ENCODE data around the gene FKBP6.
"Not testable (repeated sequence)": the region's sequence is repeated elsewhere in the genome, so short reads cannot be mapped to it uniquely, and the experiment has no call there.

The FKBP6 gene

DNA sequence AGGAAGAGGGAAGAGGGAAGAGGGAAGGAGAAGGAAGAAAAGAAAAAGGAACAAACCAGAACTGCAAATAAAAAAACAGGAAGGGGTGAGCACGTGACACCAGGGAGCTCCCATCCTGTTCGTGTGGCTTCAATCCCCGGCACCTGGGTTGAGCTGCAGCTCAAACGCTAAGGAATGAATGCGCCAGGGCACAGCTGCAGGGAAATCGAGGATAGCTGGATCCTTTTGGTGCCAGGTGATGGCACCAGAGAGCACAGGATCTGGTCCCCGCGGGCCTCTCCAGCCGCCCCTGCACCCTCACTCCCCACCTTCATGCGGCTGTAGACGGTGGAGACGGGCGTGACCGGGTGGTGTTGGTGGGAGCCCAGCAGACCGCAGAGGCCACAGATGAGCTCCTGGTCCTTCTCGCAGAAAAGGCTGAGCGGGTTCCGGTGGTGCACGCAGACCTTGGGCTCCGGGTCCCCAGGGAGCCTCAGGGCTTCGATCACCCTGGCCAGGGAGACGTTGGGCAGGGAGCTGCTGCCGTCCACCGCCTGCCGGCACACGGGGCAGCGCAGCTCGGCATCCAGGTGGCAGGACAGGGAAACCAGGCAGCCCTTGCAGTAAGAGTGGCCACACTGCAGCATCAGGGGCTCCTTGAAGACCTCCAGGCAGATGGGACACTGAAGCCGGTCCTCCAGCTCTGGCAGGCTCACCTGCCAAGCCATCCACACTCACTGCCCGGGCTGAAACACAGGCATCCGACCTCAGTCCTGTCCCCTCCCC, 3.7 kb upstream of the FKBP6 start:
- DNase-seq (ENCODE audit: low read depth) = peak; percentile 27

DNA sequence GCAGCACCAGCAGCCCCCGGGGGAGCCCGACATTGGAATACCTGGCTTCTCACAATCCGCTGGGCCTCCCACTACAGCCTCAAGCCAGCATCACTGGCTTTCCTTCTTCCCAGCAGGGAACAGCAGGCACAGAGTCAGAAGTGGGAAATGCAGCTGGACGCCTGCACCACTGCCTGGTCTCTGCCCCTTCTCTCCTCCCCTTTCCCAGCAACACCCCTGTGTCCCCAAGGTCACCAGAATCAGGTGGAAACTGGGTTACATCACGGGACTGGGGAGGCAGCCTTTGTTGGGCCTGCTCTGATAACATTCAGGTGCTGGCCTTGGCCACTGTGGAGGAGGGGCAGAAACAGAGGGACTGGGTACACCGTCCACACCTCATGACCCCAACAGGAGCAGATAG, 2.5 kb upstream of the FKBP6 start:
- not testable (repeated sequence) for DNase-seq (ENCODE audit: low read depth)

DNA sequence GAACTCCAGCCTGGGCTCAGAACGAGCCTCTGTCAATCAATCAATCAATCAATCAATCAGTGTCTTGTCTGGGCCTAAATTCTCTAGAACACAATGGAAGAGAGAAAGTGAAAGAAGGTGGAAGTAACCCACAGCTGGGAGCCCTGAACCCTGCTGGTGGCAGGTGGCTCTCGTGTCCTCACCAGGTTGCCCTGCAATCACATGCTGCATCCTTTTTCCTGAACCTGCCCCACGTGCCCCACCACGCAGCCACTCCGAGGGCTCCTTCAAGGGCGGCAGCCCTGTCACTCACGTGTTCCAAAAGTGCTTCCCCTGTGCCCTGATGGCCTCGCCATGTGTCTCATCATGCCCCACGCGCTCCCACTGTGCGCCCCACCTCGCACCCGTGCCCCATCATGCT, 512 bp upstream of the FKBP6 start:
- DNase-seq (ENCODE audit: low read depth) = not testable (repeated sequence)

DNA sequence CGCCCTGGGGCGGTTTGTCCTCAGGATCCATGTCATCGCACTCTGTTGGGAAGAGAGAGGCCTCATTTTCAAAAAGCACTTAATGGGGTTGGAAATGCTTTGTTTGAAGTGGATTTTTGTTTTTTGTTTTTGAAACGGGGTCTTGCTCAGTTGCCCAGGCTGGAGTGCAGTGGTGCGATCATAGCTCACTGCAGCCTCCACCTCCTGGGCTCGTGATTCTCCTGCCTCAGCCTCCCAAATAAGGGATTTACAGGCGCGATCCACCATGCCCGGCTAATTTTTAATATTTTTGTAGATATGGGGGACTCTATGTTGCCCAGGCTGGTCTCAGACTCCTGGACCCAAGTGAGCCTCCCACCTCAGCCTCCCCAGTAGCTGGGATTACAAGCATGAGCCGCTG, 735 bp downstream of the FKBP6 start:
- no peak for DNase-seq (ENCODE audit: low read depth)

DNA sequence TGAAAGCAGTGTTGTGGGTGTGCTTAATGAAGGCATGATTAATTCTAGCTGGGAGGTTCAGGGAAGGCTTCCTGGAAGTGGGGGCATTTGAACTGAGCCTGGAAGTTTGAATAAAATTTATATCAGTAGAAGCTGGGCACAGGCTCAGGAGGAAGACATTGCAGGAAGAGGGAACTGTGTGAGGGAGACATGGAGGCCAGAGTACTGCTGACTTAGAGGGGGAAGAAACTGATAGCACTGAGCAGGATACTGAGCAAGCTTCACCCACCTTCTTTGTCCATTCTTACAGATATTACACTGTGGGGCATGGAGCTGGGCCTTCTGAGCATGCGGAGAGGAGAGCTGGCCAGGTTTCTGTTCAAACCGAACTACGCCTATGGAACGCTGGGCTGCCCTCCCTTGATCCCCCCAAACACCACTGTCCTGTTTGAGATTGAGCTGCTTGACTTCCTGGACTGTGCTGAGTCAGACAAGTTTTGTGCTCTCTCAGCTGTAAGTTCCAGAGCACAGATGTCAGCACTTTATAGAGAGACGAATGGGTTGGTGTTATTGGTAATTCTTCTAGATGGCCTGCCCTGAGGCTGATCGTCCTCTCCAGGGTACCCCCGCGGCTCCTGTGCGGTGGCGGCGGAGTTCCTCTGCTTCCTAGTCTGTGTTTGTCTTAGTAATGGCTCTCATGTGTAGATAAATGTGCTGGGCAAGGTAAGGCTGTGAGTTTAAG, 2.1 kb downstream of the FKBP6 start:
- no peak for DNase-seq (ENCODE audit: low read depth)

DNA sequence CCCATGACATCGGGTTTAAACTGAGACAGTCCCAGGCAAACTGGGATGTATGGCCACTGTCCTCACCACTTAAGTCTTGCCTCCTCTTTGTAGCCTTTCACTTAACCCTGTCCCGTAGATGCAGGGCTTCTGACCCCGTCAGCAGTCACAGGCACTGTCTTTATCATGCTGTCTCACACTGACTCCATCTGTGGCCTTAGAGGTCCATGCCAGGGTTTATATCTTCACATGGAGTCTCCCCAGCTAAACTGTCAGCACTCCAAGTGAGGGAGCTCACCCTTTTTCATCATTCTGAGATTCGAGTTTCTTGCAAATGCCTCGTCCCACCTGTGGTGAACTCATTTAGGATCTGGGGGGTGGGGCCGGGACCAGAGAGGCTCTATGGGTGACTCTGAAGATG, 2.8 kb downstream of the FKBP6 start:
- DNase-seq (ENCODE audit: low read depth) = no peak

DNA sequence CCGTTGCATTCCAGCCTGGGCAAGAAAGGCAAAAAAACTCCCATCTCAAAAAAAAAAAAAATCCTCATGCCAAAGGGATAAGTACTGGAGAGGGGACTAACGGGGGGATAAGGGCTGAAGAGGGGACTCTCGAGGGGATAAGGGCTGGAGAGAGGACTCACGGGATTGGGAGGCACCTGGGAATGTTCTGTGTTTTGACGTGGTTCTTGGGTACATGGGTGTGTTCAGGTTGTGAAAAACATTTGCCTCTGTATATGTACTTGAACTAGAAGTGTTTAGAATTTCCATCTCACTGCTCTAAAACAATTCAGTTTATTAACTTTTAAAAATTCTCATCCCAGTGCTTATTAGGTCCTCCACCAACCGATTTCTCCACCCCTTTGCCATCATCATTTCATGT, 4.5 kb downstream of the FKBP6 start:
- no peak for DNase-seq (ENCODE audit: low read depth)

DNA sequence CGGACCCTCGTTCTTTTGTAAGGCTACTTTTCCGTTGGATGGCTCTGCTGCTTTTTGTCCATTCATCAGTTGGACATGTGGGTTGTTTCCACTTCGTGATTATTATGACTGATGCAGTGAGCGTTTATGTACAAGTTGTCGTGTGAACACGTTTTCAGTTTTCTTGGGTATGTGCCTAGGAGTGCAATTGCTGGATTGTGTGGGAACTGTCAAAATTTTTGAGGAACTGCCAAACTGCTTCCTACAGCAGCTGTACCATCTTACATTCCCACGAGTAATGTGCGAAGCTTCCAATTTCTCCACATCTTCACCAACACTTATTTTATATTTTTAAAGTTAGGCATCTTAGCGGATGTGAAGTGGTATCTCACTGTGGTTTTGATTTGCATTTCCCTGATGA, 10.4 kb downstream of the FKBP6 start:
- no peak for DNase-seq (ENCODE audit: low read depth)

DNA sequence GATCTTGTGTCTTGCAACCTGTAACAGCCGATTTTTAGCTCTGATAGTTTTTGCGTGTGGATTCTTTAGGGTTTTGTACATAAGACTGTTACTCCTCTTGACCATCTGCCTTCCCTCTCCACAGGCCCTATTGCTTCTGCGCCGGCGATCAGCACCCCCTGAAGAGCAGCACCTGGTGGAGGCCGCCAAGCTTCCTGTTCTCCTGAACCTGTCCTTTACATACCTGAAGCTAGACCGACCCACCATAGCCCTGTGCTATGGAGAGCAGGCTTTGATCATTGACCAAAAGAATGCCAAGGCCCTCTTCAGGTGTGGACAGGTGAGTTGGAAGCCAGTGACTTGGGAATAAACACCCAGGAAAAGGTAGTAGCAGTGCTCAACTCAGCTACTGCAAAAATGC, 12.6 kb downstream of the FKBP6 start:
- no peak for DNase-seq (ENCODE audit: low read depth)

DNA sequence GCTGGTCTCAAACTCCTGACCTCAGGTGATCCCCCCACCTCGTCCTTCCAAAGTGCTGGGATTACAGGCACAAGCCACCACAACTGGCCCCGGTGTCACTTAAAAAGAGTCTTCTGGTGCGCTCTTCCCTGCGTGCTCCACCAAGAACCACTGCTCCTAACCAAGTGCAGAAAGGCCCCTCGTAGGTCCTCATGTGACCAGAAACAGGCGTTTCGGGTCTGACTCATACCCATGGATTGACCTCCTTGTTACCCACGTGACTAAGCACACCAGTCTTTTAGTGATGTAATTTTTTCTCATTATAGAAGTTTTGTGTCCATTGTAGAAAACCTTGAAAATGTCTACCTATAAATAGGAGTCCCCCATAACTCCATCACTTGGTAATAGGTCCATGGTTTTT, 13.9 kb downstream of the FKBP6 start:
- no peak for DNase-seq (ENCODE audit: low read depth)

DNA sequence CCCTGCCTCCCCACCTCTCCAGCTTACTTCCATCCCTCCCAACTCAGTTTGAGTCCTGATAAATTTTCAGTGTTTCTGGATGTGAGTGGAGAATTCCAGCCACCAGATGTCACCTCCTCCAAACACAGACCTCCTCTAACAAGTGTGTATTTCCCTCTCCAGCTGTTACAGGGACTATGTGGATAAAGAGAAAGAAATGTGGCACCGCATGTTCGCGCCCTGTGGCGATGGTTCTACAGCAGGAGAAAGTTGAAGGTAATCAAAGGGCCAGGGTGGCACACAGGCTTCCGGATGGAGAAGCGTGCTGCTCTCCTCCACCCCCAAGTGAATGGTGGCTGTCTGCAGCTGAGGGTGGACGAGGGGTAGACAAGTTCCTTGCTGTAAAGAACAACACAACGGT, 14.7 kb downstream of the FKBP6 start:
- no peak for DNase-seq (ENCODE audit: low read depth)

DNA sequence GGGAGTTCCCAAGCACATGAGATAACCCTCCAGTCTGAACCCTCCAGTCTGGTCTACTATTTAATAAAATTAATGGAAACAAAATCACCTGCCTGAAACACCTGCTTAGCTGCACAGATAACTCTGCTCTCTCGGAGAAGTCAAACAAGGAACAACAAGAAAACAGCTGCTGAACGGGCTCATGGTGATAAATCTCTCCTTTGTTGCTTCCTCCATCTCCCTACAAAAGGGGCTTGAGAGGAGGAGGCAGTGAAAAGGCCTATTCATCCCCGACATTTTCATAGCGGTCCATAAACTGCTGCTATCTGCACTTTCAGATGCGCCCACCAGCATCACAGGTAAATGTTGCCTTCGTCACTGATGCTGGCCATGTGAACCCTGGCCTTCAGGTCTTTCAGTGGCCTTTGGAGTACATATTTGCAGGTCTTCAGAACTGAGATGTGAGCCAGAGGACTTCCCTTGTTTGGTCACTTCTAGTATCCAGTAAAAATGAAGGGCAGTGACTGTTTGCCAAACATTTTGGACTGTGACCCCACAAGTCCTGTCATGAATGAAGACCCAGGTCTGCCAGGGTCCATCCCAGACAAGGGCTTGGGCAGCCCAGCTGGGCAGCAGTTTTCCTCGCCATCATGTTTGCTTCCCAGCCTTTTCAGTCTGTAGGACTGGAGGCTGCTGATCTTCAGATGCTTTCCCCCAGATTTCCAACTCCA, 15.9 kb downstream of the FKBP6 start:
- DNase-seq (ENCODE audit: low read depth) = no peak

DNA sequence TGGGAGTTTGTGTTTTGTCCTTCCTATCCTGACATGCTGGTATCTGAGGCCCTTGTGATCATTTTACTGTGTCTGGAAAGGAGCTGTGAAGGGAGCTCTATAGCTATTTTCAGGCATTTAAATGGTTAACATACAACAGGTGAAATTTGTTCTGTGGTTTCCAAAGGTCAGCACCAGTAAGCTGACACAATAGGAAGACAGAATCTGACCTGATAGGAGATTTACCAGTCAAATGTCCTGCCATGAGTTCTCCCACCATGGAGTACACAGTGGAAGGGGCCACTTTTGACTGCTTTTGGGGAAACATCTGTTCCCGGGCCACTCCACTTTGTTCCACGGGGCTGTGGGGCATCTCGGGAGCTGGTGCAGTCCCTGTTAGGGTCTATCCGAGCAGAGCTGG, 17.6 kb downstream of the FKBP6 start:
- DNase-seq (ENCODE audit: low read depth) = no peak

DNA sequence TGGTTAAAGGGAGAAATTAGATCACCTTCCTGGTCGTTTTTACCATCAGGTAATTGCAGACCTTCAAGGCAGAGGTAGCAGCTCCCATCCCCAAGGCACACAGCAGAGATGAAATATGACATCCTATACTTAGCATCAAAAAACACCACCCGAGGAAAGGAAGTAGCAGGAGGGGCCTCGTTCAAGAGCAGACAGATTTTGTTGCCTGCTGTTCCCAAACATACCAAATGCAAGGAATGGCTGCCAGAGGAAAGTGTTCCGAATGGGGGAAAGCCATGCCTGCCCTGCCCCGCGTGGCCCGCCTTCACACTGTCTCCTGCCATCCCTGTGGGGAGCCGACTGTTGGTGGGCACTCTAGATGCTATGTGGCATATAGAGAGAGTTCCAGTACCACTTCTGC, 18.0 kb downstream of the FKBP6 start:
- DNase-seq (ENCODE audit: low read depth) = no peak

DNA sequence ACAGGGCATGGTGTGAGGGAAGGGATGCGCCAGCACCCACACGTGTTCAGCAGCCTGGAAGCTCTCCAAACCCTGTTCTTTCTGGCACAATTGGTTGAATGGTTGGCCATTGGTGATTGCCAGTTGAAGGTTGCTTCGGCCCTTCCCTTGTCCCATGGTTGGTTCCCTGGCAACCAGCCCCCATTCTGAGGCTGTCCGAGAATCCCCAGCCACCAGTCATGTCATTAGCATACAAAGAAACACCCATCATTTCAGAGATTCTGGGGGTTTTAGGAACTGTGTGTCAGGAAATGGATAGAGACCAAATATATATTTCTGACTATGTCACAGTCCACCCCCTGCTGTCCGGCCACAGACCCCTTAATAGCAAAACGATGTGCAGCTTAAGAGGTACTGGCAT, 21.8 kb downstream of the FKBP6 start:
- DNase-seq (ENCODE audit: low read depth) = no peak

DNA sequence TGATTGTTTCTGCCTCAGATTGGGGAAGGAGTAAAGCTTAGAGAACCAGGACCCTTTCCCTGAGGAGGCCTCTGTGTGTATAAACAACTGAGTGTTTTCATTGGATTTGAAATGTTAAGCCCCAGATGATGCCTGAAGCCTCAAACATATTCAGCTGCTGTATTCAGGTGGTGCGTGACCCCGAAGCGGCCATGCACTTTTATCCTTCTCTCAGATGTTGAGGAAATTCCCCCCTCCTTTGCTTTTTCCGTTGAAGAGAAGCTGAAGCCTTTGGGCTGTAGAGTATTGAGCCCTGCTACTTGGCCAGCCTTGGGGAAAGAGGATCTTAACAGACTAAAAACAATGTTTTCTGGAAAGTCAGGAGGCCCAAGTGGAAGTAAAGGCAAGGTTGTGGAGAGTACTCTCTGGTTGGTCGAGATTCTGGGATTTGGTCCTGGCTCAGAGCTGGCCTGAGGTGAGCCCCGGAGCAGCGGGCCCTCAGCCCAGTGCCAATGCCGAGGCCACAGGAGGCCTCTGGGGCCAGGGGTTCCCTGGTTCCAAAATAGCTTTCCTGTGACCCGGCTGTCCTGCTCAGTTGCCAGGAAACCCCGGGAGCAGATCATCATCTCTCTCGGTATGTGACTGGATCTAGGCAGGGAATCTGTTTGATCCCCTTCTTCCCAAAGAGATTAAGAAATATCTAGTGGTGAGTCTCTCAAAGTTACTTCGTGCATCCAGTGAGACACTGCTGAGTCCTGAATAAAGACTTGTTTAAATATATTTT, 22.5 kb downstream of the FKBP6 start:
- no peak for DNase-seq (ENCODE audit: low read depth)

DNA sequence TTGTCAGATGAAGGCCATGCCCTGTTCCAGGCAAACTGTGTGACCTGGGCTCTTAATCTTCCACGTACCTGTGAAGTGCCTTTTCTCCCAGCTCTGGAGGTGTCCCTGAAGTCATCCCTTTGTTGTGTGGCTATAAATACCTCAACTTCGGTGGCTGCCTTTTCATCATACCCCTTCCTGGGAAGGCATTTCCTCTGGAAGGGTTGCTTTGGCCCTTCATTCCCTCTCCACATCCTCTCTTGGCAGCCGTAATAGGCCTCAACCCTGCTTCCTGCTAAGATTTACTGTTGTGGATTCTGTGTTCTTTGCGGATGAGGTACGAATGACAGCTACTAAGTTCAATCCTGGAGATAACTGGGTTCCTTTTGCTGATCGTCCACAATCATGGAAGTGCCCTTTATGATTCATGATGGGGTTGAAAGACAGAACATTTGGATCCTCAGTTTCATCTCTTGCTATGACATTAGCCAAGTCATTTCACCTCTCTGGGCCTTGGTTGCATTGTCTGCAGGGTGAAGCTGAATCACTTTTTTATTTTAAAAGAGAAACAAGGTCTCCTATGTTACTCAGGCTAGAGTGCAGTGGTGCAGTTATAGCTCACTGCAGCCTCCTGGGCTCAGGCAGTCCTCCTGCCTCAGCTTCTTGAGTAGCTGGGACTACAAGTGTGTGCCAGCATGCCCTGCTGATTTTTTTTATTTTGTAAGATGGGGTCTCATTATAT, 23.6 kb downstream of the FKBP6 start:
- no peak for DNase-seq (ENCODE audit: low read depth)

DNA sequence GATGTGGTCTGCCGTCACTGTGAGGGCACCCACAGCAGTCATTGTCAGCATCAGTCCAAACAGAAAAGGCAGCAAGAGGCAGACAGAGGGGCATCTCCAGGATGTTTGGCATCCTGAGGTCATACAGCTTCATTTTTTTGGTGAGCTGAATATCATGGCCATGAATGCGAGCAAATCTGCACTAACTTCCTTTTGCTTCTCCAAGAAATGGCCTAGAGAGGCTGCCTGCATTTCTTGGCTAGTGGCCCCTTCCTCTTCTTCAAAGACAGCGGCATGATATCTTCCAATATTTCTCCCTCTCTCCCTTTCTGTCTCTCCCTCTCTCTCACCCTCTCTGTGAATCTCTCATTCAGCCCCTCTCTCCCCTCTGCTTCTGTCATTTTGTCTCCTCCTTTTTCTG, 24.8 kb downstream of the FKBP6 start:
- no peak for DNase-seq (ENCODE audit: low read depth)

DNA sequence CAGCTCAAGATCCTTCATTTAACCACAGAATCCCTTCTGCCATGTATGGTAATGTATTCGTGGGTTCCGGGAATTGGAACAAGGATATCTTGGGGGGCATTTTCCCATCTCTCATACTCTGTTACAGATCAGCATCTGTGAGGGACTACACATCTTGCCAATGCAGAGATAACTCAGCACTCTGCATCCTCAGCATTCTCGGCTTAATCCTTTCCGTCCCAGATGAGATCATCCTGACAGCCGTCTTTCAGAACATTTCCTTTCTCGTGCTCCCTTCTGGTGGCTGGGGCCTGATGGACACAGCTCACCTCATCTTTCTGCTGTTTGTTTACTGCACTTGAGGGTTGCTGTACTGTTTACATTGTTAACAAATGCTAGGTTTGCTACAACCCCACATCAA, 25.3 kb downstream of the FKBP6 start:
- DNase-seq (ENCODE audit: low read depth) = no peak

DNA sequence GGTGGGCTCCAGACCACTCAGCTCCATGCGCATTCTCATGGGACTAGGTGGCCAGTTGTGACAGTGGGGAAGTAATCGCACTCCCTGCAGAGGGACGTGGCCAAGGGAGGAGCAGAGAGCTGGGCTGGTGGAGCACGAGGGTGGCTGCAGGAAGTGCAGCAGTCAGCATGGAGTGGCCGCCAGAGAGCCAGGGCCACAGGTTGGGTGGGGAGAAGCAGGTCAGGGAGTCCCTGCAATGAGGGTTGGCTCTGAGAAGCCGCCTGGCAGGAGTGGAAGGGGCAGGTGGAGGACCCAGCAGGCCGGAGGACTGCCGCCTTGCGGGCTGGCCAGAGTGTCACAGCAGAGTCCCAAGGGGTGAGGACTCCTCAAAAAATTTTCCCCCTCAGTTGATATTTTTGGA, 26.2 kb downstream of the FKBP6 start:
- DNase-seq (ENCODE audit: low read depth) = no peak

DNA sequence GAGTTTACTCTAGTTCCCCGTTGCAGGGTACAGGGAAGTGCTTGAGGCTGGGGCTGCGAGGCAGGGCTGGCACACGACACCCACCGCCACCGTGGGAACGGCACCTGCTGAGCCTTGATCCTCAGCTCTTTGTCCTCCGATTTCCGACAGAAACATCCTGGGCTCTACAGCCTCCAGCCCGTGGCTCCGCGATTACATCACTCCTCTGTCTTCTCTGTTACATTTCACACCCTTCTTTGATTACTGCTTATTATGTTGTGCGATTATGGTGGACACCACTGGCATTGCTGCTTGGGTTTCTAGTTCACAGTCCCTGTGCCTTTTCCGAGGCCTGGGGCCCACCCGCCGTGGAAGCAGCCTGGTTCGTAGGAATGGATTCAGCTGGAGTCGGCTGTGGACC, 26.9 kb downstream of the FKBP6 start:
- DNase-seq (ENCODE audit: low read depth) = no peak

DNA sequence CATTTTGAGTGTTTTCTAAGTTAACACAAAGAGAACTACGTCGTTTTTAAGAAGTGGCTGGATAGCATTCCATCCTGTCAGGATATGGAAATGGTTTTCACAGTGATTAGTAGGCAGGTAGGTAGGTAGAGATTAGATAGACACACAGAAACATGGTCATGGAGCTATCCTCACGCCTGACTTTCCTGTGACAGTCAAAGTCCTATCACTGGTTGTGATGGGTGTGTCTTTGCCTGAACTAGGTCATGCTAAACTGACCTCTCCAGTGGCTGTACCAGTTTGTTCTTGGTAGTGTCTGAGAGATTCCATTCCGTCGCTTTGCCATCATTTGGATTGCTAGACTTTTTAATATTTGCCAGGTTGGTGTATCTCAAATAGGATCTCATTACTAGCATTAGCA, 28.2 kb downstream of the FKBP6 start:
- no peak for DNase-seq (ENCODE audit: low read depth)

Data from stimulated activated CD8-positive, alpha-beta memory T cell treated with anti-CD3 and anti-CD28 coated beads, Interleukin-4, amount 100 ng/mL, for 24 hours (primary cell).